ENCODE results near the gene SKP1.

- TF ChIP-seq EP300 (IDR thresholded peaks at IDR 0.05) (no peak), POLR2A (IDR thresholded peaks at IDR 0.05) (no peak)
- TF ChIP-seq, protein P1, sequence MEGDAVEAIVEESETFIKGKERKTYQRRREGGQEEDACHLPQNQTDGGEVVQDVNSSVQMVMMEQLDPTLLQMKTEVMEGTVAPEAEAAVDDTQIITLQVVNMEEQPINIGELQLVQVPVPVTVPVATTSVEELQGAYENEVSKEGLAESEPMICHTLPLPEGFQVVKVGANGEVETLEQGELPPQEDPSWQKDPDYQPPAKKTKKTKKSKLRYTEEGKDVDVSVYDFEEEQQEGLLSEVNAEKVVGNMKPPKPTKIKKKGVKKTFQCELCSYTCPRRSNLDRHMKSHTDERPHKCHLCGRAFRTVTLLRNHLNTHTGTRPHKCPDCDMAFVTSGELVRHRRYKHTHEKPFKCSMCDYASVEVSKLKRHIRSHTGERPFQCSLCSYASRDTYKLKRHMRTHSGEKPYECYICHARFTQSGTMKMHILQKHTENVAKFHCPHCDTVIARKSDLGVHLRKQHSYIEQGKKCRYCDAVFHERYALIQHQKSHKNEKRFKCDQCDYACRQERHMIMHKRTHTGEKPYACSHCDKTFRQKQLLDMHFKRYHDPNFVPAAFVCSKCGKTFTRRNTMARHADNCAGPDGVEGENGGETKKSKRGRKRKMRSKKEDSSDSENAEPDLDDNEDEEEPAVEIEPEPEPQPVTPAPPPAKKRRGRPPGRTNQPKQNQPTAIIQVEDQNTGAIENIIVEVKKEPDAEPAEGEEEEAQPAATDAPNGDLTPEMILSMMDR (IDR thresholded peaks at IDR 0.05): peak; percentile 81 to 97
Measured at GRCh38 chr5:134145779-134146581, 30.8 kb downstream of the SKP1 start.
